GM12878 (cell line): ENCODE data around the gene ANKRD28. TPM values are rescaled to one million over a fixed set of nuclear protein-coding genes. Genes with fewer than 3 reads are reported as not detected.

Experiments used
- ATAC-seq: fragments of 200-7000 bp; cut with Tn5 transposase; 3 replicates; pipeline ENCODE4 v1.9.1; 2020; ENCODE audit warnings: mild to moderate bottlenecking, moderate library complexity
- BruUV-seq: library from RNA; stranded (reverse); fragments of 400-500 nt; replicated peaks from 2 replicates; lab custom pipeline; 2021; lab: Mats Ljungman, UMichigan
- CTCF ChIA-PET: fragments of 300-600 bp; sonication (Branson Sonifier 250); formaldehyde crosslinking; extraction: SDS; loops from one replicate; lab custom pipeline; 2021; ENCODE audit warnings: inconsistent platforms; lab: Yijun Ruan, JAX
- POLR2A ChIA-PET: fragments of 350-600 bp; formaldehyde crosslinking; extraction: SDS; loops from one replicate; lab custom pipeline; 2021; ENCODE audit warnings: inconsistent platforms; lab: Charles Lee
- RAD21 ChIA-PET: fragments of 300-600 bp; sonication (Branson Sonifier 250); formaldehyde crosslinking; loops from one replicate; lab custom pipeline; 2023; ENCODE audit warnings: antibody characterized with exemption; ENCODE audit not compliant: unreplicated experiment; lab: Charles Lee
- SMC1A ChIA-PET: fragments of 300-600 bp; sonication (Branson Sonifier 250); formaldehyde crosslinking; loops from one replicate; lab custom pipeline; 2023; ENCODE audit not compliant: unreplicated experiment, uncharacterized antibody; lab: Charles Lee
- DNase-seq: peaks from one replicate; pipeline ENCODE4 v3.0.0-alpha.2; 2011; ENCODE audit warnings: low read depth, low spot score
- FAIRE-seq: peaks from 3 replicates; lab custom pipeline; 2011; peaks lifted over from hg19 to GRCh38; lab: Jason Lieb, UNC
- H2AFZ ChIP-seq: 2 replicates; pipeline ENCODE4 v1.6.0; 2011; ENCODE audit warnings: low read depth, low read length, control low read depth; ENCODE audit not compliant: control insufficient read depth
- H3K27ac ChIP-seq: 2 replicates; pipeline ENCODE4 v1.5.1; 2011; ENCODE audit warnings: control low read depth; ENCODE audit not compliant: control insufficient read depth, insufficient read depth
- H3K27me3 ChIP-seq, 2 experiments: replicated peaks in 1 of 2; 2 replicates each; pipeline versions ENCODE4 v1.6.0 to v1.6.1; 2011; ENCODE audit warnings: low read length in 1 of 2; ENCODE audit not compliant: control insufficient read depth in 2 of 2, insufficient read depth in 2 of 2
- H3K36me3 ChIP-seq, 2 experiments: 2 replicates each; pipeline ENCODE4 v1.5.1; 2011; ENCODE audit warnings: low read length in 1 of 2; ENCODE audit not compliant: control insufficient read depth in 2 of 2, insufficient read depth in 2 of 2
- H3K4me1 ChIP-seq: 2 replicates; pipeline ENCODE4 v1.6.1; 2011; ENCODE audit warnings: mild to moderate bottlenecking, low read length, moderate library complexity, mixed read lengths; ENCODE audit not compliant: control insufficient read depth, insufficient read depth
- H3K4me2 ChIP-seq: 2 replicates; pipeline ENCODE4 v1.6.0; 2011; ENCODE audit warnings: control low read depth; ENCODE audit not compliant: control insufficient read depth, insufficient read depth
- H3K4me3 ChIP-seq: fragments of 200-600 bp; sonication (generic); 2 replicates; pipeline ENCODE4 v1.5.1; 2016
- H3K79me2 ChIP-seq: 2 replicates; pipeline ENCODE4 v1.6.0; 2011; ENCODE audit warnings: low read length; ENCODE audit not compliant: control insufficient read depth, insufficient read depth
- H3K9ac ChIP-seq: 2 replicates; pipeline ENCODE4 v1.8.0; 2011; ENCODE audit warnings: low read length, control low read depth, mixed read lengths; ENCODE audit not compliant: control insufficient read depth, insufficient read depth
- H3K9me3 ChIP-seq: replicated peaks from 3 replicates; pipeline ENCODE4 v1.5.1; 2011; ENCODE audit warnings: mild to moderate bottlenecking, low read length; ENCODE audit not compliant: control insufficient read depth, insufficient read depth
- H4K20me1 ChIP-seq: 2 replicates; pipeline ENCODE4 v1.6.0; 2011; ENCODE audit not compliant: control insufficient read depth, insufficient read depth
- CBFB ChIP-seq: IDR thresholded peaks from 2 replicates; pipeline ENCODE4 v1.6.1; 2016; ENCODE audit warnings: antibody characterized with exemption, low read depth
- CBX3 ChIP-seq: fragments of 200-600 bp; sonication (generic); IDR thresholded peaks from 2 replicates; pipeline ENCODE4 v1.6.1; 2016; ENCODE audit warnings: low read depth, borderline replicate concordance
- CHD2 ChIP-seq: IDR thresholded peaks from 2 replicates; pipeline ENCODE4 v1.6.1; 2011; ENCODE audit warnings: low read depth, low read length, improper control_type of control experiment, borderline replicate concordance
- ELK1 ChIP-seq: IDR thresholded peaks from 2 replicates; pipeline ENCODE4 v1.6.1; 2012; ENCODE audit warnings: low read depth, low read length, improper control_type of control experiment
- FOS ChIP-seq: IDR thresholded peaks from 3 replicates; pipeline ENCODE4 v1.6.1; 2011; ENCODE audit warnings: borderline replicate concordance; ENCODE audit not compliant: insufficient read length; ENCODE audit errors: extremely low read depth
- HDAC2 ChIP-seq: fragments of 200-600 bp; sonication (generic); IDR thresholded peaks from 2 replicates; pipeline ENCODE4 v1.6.1; 2017
- SMAD5 ChIP-seq: IDR thresholded peaks from 2 replicates; pipeline ENCODE4 v1.6.1; 2016; ENCODE audit warnings: antibody characterized with exemption, low read depth
- SRF ChIP-seq, 2 experiments: IDR thresholded peaks; 2 replicates each; pipeline ENCODE4 v1.6.1; 2011; ENCODE audit warnings: low read depth in 2 of 2, low read length in 2 of 2, mild to moderate bottlenecking in 1 of 2, moderate library complexity in 1 of 2
- STAT1 ChIP-seq: fragments of 450-650 bp; conservative IDR thresholded peaks from 2 replicates; pipeline ENCODE4 v1.6.1; 2014; ENCODE audit warnings: antibody characterized with exemption, mild to moderate bottlenecking
- TAF1 ChIP-seq: IDR thresholded peaks from 2 replicates; pipeline ENCODE4 v1.6.1; 2011; ENCODE audit warnings: mild to moderate bottlenecking, low read depth, low read length, borderline replicate concordance
- ZNF24 ChIP-seq: fragments of 450-650 bp; IDR thresholded peaks from 2 replicates; pipeline ENCODE4 v1.6.1; 2017; ENCODE audit warnings: antibody characterized with exemption, mild to moderate bottlenecking
- WGBS: methylation state at CpG from one replicate; pipeline ENCODE4 v1.1.6; 2016; ENCODE audit warnings: low lambda C conversion rate; ENCODE audit not compliant: insufficient replicate concordance, insufficient coverage; ENCODE audit errors: missing lambda C conversion rate; 5-methylcytosine and 5-hydroxymethylcytosine counted together
- in situ Hi-C: fragments of 300-500 bp; cut with MboI; formaldehyde crosslinking; loops from 9 replicates; pipeline ENCODE4 v1.14.3; 2018; ENCODE audit warnings: mixed read lengths
- intact Hi-C: fragments of 100-400 bp; cut with micrococcal nuclease; formaldehyde crosslinking; loops from one replicate; pipeline ENCODE4 v1.14.2; 2022; ENCODE audit not compliant: unreplicated experiment
- polyA plus RNA-seq, 11 experiments: library from polyadenylated mRNA; depleted of rRNA in 4 of 11; unstranded in 6 of 11; stranded (reverse) in 5 of 11; fragments of >200 nt; fragmentation: Nextera tagmentation in 4 of 11; fragmentation: Illumina TruSeq in 1 of 11; extraction: Ambion mirVana in 4 of 11; extraction: Trizol in 1 of 11; gene quantifications; 1 replicate in 1 of 11; 2 replicates in 10 of 11; pipeline versions ENCODE4 v1.2.1 to v1.2.3, GENCODE V29; 2011 to 2016; ENCODE audit warnings: inconsistent platforms in 2 of 11, missing spikeins in 2 of 11, low read depth in 1 of 11
- total RNA-seq, 4 experiments: library from RNA; depleted of rRNA in 3 of 4; stranded (reverse); fragments of >200 nt in 3 of 4; fragmentation: Illumina TruSeq in 1 of 4; extraction: Trizol in 1 of 4; gene quantifications; 2 replicates each; pipeline versions ENCODE4 v1.2.1 to v1.2.3, GENCODE V29; 2013 to 2021

The ANKRD28 gene
- total and polyA plus RNA-seq, 10 of the 15 experiments (the other 5 are each of a cell fraction or from before 2014, with no cell fraction given), result 11.2 to 105 (median 38.3) TPM

- no peak for TF ChIP-seq STAT1
- TF ChIP-seq CBX3, result no peak
- no peak for TF ChIP-seq CBFB
- TF ChIP-seq SMAD5, result no peak
- no peak for TF ChIP-seq FOS
- no peak for TF ChIP-seq SRF (IDR thresholded peaks at IDR 0.05; ENCODE audit: low read depth in 2 of 2, low read length in 2 of 2)
- no peak for TF ChIP-seq ELK1
- TF ChIP-seq CHD2, result no peak
- TF ChIP-seq TAF1, result no peak
- no peak for TF ChIP-seq HDAC2
- no peak for TF ChIP-seq ZNF24
Observed at GRCh38 chr3:15632212-15632580, 165.6 kb downstream of the ANKRD28 start.

More at GRCh38 chr3:15632212-15632580, 165.6 kb downstream of the ANKRD28 start:
- 86% methylated on average over 4 of the region's 4 CpGs for WGBS
- Histone ChIP-seq H3K36me3 (no peaks in the 10 kb centered on the region), H3K4me1 (peaks cover 23% of the 10 kb centered on the region), H3K4me3 (no peak overlapping the region), H3K27me3 (no peaks in the 10 kb centered on the region), H3K9me3 (no peaks in the 10 kb centered on the region), H3K4me2 (no peak overlapping the region), H3K27ac (no peak overlapping the region), H3K79me2 (no peaks in the 10 kb centered on the region), H4K20me1 (no peaks in the 10 kb centered on the region), H3K9ac (no peak overlapping the region), H2AFZ (no peak overlapping the region)
- DNase-seq (no peak), ATAC-seq (no peak), FAIRE-seq (no peak)
- intact Hi-C loops, result loop anchor here (5.0 to 10.0 kb wide), 2 partner anchors 35 to 543 kb away; partner anchors contain the start of gene GALNT15
- ChIA-PET SMC1A (interaction anchor here (14.5 kb wide), 1 partner anchor 178 kb away, joined by 362 read pairs; no protein-coding TSS in a partner anchor), POLR2A (interaction anchor here (1.9 kb wide), 1 partner anchor 164 kb away, joined by 5 read pairs; no protein-coding TSS in a partner anchor), RAD21 (no interaction called here), CTCF (interaction anchor here (2.1 to 7.5 kb wide), 2 partner anchors 35 to 177 kb away, joined by 5 to 288 read pairs; no protein-coding TSS in a partner anchor)
- BruUV-seq, result no TSS peak
- in situ Hi-C loops, result no loop called here
